Myocyte (in vitro differentiated cells): Measurements from ENCODE around the gene RPL3. TPM values are rescaled to one million over a fixed set of nuclear protein-coding genes. Genes with fewer than 3 reads are reported as not detected.

ENCODE experiments used
- DNase-seq: peaks from one replicate; pipeline ENCODE4 v3.0.0-alpha.2; 2012; ENCODE audit warnings: low read depth
- total RNA-seq: library from RNA; depleted of rRNA; stranded (reverse); fragments of >200 nt; gene quantifications from 2 replicates; pipeline ENCODE4 v1.2.3, GENCODE V29; 2014

RPL3 gene
- total RNA-seq, 1 donor from 2014 or later, result 1,524 TPM

GRCh38 chr22:39265143-39265886 lies 54.1 kb downstream of the RPL3 start:
- no peak for DNase-seq

- DNase-seq, result no peak
Measured at GRCh38 chr22:39264349-39265038, 54.9 kb downstream of the RPL3 start.

DNA sequence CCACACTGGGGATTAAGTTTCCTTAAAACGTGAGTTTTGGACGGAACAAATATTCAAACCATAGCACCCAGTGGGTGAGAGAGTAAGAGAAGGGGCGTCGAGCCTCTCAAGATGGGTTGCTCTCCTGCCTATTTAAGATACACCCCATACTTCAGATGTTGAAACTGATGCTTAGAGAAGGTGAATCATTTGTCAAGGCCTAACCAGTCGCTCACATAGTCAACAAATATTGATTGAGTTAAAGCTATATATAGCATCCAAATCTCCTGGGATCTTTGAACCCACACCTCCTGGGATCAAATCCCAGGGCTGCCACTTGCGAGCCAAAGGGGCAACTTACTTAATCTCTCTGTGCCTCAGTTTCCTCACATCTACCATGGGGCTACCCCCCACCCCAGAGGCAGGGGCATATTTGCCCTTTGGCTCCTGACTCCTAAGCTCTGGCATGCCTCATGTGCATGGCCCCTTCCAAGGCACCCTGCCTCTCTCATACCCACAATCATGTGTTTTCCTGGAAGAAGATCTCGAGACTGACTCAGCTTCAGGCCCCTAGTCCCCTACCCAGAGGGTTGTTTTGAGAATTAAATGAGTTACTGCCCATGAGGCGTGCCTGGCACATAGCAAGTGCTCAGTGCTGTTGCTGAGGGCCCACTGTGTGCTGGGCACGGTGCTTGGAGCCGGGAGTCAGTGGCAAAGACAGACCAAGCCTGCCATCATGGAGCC lies 55.6 kb downstream of the RPL3 start:
- DNase-seq, result no peak

Other genes starting within 250 kb of the RPL3 start
- 3.9 TPM in 2 replicates for gene APOBEC3G, start 242.3 kb downstream of the RPL3 start, total RNA-seq
- not detected in 2 replicates for gene APOBEC3H, start 222.4 kb downstream of the RPL3 start, total RNA-seq
- gene CBX7, start 166.9 kb downstream of the RPL3 start, total RNA-seq, result 5.3 and 5.5 TPM in 2 replicates
- 6.7 and 10.2 TPM in 2 replicates for gene PDGFB, start 74.6 kb downstream of the RPL3 start, total RNA-seq
- gene SYNGR1, start 30.4 kb upstream of the RPL3 start, total RNA-seq, result 0.29 and 4.9 TPM in 2 replicates
- 20.1 and 23.0 TPM in 2 replicates for gene TAB1, start 80.2 kb upstream of the RPL3 start, total RNA-seq
- gene MGAT3, start 137.4 kb upstream of the RPL3 start, total RNA-seq, result not detected in 2 replicates
- gene MIEF1, start 182.7 kb upstream of the RPL3 start, total RNA-seq, result 21.0 TPM in 2 replicates
- gene ATF4, start 200.9 kb upstream of the RPL3 start, total RNA-seq, result 248 and 255 TPM in 2 replicates
- gene RPS19BP1, start 213.1 kb upstream of the RPL3 start, total RNA-seq, result 81.4 and 89.9 TPM in 2 replicates